ENCODE measurements around the gene SH3PXD2A. TPM values are rescaled to one million over a fixed set of nuclear protein-coding genes. Genes with fewer than 3 reads are reported as not detected.

The SH3PXD2A gene
- total RNA-seq, 1 experiment from 2014 or later = 6.8 TPM

GRCh38 chr10:103692952-103693811 is 162.2 kb downstream of the SH3PXD2A start:
- H3K4me3 ChIP-seq (ENCODE audit: insufficient read depth, low read depth, low read length) = peak overlapping the region; percentile 51
- DNase-seq = peak; percentile 91
- H3K36me3 ChIP-seq (replicated peaks; ENCODE audit: control insufficient read depth, insufficient read depth, low read length) = no peaks in the 10 kb centered on the region
- peaks cover 26% of the 10 kb centered on the region for H3K27me3 ChIP-seq (ENCODE audit: control insufficient read depth, insufficient read depth, low read length)

DNA sequence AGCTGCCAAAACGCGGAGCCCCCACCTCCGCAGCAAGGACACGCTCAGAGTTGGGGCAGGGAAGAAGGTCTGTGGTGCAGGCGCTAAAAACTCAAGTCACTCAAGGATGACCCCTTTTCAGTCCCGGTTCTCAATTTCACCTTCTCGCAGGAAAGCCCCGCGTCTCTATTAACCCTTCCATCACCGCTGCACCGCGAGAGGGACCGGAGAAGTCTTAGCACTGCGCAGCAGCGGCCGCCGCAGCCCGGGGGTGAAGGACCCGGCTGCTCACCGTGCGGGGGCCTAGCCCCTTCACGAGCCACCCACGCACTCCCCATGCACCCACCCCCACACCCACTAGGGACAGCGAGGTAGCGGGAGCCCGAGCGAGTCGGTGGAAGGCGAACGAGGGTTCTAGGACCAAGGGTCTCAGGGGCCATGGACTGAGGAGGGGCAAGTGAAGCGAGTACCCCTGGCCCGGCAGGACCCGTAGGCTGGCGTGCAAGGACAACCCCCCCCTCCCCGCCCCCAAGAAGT is 162.9 kb downstream of the SH3PXD2A start:
- H3K4me3 ChIP-seq (ENCODE audit: insufficient read depth, low read depth, low read length) = peak overlapping the region; percentile 51
- no peaks in the 10 kb centered on the region for H3K36me3 ChIP-seq (replicated peaks; ENCODE audit: control insufficient read depth, insufficient read depth, low read length)
- peak; percentile 89 for DNase-seq
- peaks cover 26% of the 10 kb centered on the region for H3K27me3 ChIP-seq (ENCODE audit: control insufficient read depth, insufficient read depth, low read length)

DNA sequence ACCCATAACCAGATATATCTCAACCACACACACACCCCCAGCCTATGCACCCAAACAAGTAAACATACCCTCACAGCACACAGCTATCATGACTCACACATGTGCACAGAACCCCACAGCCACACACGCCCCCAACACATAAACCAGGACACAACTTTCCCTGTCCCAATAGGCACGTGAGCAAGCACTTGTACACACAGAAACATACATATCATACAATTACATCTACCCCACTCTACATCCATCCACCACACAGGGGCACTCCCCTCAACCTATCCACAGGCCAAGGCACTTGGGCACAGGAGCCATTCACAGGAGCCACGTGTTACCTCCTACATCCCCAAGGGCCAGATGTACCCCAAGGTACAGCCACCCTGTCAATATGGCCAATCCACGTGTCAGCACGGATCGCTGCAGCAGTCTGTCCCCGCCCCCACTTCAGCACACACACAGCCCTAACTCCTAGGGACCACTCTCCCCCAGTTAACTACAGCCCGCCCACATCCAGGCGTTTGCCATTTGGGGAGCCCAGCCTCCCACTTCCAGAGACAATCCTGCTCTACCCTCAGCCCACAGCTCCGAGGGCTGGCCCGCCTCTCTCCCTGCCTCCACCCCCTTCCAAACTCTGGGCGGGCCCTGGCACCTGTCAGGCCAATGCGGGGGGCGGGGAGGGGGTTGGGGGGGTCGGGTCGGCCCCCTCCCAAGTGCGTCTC is 163.5 kb downstream of the SH3PXD2A start:
- Histone ChIP-seq H3K27me3 (ENCODE audit: control insufficient read depth, insufficient read depth, low read length) (peaks cover 26% of the 10 kb centered on the region), H3K36me3 (replicated peaks; ENCODE audit: control insufficient read depth, insufficient read depth, low read length) (no peaks in the 10 kb centered on the region), H3K4me3 (ENCODE audit: insufficient read depth, low read depth, low read length) (peak overlapping the region; percentile 51; the same call in 1 of the 2 replicates)
- no peak for DNase-seq

- peaks cover 26% of the 10 kb centered on the region for H3K27me3 ChIP-seq (ENCODE audit: control insufficient read depth, insufficient read depth, low read length)
- DNase-seq = no peak
- H3K4me3 ChIP-seq (ENCODE audit: insufficient read depth, low read depth, low read length) = no peak overlapping the region
- H3K36me3 ChIP-seq (replicated peaks; ENCODE audit: control insufficient read depth, insufficient read depth, low read length) = no peaks in the 10 kb centered on the region
These were observed 164.1 kb downstream of the SH3PXD2A start for GRCh38 chr10:103691267-103691666.

- Histone ChIP-seq H3K4me3 (ENCODE audit: insufficient read depth, low read depth, low read length) (no peak overlapping the region), H3K36me3 (replicated peaks; ENCODE audit: control insufficient read depth, insufficient read depth, low read length) (no peaks in the 10 kb centered on the region), H3K27me3 (ENCODE audit: control insufficient read depth, insufficient read depth, low read length) (peaks cover 26% of the 10 kb centered on the region)
- no peak for DNase-seq
These were observed 165.1 kb downstream of the SH3PXD2A start for GRCh38 chr10:103690281-103690680.

GRCh38 chr10:103688491-103688890 is 166.9 kb downstream of the SH3PXD2A start:
- DNase-seq = no peak
- Histone ChIP-seq H3K27me3 (ENCODE audit: control insufficient read depth, insufficient read depth, low read length) (peaks cover 10% of the 10 kb centered on the region), H3K36me3 (replicated peaks; ENCODE audit: control insufficient read depth, insufficient read depth, low read length) (no peaks in the 10 kb centered on the region)

GRCh38 chr10:103687718-103688117 is 167.7 kb downstream of the SH3PXD2A start:
- Histone ChIP-seq H3K4me3 (ENCODE audit: insufficient read depth, low read depth, low read length) (no peak overlapping the region), H3K27me3 (ENCODE audit: control insufficient read depth, insufficient read depth, low read length) (peaks cover 4% of the 10 kb centered on the region), H3K36me3 (replicated peaks; ENCODE audit: control insufficient read depth, insufficient read depth, low read length) (no peaks in the 10 kb centered on the region)
- DNase-seq = no peak

More at GRCh38 chr10:103688491-103688890, 166.9 kb downstream of the SH3PXD2A start:
- H3K4me3 ChIP-seq (ENCODE audit: insufficient read depth, low read depth, low read length) = no peak overlapping the region

DNA sequence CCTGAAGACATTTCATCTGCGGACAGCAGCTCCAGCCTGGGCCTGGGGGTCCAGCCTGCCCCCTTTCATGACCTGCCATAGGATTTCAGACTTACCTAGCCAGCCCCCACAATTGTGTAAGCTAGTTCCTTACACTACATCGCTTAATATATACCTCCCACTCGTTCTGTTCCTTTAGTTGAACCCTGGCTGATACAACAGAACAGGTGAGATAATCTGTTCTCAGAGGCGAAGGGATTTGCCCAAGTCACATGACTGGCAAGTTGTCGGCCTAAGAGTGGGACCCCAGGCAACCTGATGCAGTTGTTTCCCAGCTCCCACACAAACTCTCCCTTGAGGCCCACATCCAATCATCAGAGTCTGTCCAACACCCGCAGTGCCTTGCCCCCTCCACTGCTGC is 168.2 kb downstream of the SH3PXD2A start:
- Histone ChIP-seq H3K4me3 (ENCODE audit: insufficient read depth, low read depth, low read length) (no peak overlapping the region), H3K36me3 (replicated peaks; ENCODE audit: control insufficient read depth, insufficient read depth, low read length) (no peaks in the 10 kb centered on the region), H3K27me3 (ENCODE audit: control insufficient read depth, insufficient read depth, low read length) (no peaks in the 10 kb centered on the region; the same call in 1 of the 2 replicates)
- DNase-seq = no peak

DNA sequence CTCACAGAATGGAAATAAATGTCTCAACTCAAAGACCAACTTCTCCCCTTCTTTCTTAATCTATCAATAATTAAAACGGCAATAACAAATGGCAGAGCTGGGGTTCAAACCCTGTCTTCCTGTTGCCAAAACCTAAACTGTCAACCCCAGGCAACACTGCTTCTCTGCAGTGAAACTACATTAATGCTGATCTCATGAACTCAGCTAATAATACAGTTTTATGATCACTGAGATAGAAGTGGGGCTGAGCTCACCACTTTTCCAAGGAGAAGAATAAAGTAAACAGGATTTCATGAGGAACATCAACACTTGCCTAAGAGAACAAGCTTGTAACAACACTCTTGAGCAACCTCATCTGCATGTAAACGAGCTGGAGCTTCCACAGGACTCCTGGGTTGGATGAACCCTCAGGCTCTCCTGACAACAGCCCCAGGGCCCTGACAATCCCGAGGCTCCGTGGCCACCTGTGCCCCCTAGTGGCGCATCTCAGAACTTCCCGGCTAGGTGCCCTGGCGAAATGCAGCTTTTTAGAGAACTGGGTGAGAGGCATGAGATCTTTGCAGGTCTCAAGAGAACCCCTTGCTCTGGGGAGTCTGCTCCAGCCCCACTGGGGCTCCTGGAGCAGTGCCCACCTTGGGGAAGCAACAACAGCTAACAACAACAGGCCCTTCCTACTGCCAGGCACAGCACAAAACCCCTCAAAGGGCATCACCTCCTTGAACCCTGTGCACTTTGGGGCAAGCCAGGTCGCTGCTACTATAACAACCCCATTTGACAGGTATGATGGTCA is 169.3 kb downstream of the SH3PXD2A start:
- no peaks in the 10 kb centered on the region for H3K36me3 ChIP-seq (replicated peaks; ENCODE audit: control insufficient read depth, insufficient read depth, low read length)
- H3K27me3 ChIP-seq (ENCODE audit: control insufficient read depth, insufficient read depth, low read length) = no peaks in the 10 kb centered on the region
- H3K4me3 ChIP-seq (ENCODE audit: insufficient read depth, low read depth, low read length) = no peak overlapping the region
- peak; percentile 94 for DNase-seq

- H3K4me3 ChIP-seq (ENCODE audit: insufficient read depth, low read depth, low read length) = no peak overlapping the region
- no peaks in the 10 kb centered on the region for H3K27me3 ChIP-seq (ENCODE audit: control insufficient read depth, insufficient read depth, low read length)
- peak; percentile 73 for DNase-seq
- H3K36me3 ChIP-seq (replicated peaks; ENCODE audit: control insufficient read depth, insufficient read depth, low read length) = no peaks in the 10 kb centered on the region
These were observed 171.5 kb downstream of the SH3PXD2A start for GRCh38 chr10:103683851-103684250.

DNA sequence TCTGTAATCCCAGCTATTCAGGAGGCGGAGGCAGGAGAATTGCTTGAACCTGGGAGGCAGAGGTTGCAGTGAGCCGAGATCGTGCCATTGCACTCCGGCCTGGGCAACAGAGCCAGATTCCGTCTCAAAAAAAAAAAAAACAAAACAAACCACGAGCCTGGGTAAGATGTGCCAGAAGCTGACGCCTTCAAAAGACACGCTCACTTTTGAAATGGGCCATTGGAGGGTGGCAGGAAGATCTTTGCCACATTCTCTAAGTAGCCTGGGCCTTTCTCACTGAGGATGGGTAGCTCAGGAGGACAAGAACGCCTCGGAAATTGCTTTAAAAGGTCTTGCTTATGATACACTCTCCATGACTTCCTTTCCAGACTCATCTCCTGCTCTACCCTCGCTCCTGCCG is 172.7 kb downstream of the SH3PXD2A start:
- no peaks in the 10 kb centered on the region for H3K36me3 ChIP-seq (replicated peaks; ENCODE audit: control insufficient read depth, insufficient read depth, low read length)
- H3K27me3 ChIP-seq (ENCODE audit: control insufficient read depth, insufficient read depth, low read length) = no peaks in the 10 kb centered on the region
- no peak for DNase-seq
- no peak overlapping the region for H3K4me3 ChIP-seq (ENCODE audit: insufficient read depth, low read depth, low read length)

DNA sequence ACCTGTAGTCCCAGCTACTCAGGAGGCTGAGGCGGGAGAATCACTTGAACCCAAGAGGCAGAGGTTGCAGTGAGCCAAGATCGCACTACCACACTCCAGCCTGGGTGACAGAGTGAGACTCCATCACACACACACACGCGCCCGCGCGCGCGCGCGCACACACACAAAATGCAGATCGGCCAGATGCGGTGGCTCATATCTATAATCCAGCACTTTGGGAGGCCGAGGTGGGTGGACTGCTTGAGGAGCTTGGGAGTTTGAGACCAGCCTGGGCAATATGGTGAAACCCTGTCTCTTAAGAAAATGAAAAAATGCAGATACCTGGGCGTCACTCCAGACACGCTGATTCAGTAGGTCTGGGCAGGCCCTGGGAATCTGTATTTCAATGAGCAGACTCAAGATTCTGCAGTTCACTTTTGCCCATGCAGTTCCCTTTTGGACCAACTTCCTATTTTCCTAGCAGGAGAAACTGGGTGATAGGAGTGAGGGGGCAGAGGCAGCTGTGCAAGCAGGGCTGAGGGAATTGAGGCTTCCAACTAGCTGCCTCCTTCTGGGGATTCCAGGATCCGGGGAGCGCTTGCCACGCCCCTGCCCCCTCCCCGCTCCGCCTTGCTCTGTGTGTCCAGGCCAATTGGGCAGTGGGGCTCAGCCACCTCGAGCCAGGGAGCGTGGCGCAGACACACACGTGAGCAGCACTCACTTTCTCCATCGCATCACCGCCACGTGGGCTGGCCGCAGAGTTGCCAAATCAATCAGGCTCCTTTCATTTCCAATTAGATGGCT is 173.6 kb downstream of the SH3PXD2A start:
- no peak overlapping the region for H3K4me3 ChIP-seq (ENCODE audit: insufficient read depth, low read depth, low read length)
- peak; percentile 67 for DNase-seq
- H3K27me3 ChIP-seq (ENCODE audit: control insufficient read depth, insufficient read depth, low read length) = no peaks in the 10 kb centered on the region
- no peaks in the 10 kb centered on the region for H3K36me3 ChIP-seq (replicated peaks; ENCODE audit: control insufficient read depth, insufficient read depth, low read length)

DNA sequence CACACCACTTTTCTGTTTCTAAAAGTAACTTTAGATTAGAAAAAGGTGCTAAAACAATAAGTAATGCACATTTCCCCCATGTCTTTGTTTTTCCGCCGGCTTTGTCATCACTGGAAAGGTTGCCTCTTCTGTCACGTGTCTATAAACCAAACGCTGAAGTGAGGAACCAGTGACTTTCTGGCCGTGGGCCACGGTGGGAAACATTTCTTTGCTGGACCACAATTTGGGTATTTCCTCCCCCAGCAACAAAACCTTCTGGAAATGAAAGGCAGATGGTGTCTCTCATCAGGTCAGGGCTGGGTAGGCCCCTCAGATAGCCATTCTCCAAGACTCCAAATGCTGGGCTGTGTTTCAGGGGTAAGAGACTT is 174.5 kb downstream of the SH3PXD2A start:
- H3K27me3 ChIP-seq (ENCODE audit: control insufficient read depth, insufficient read depth, low read length) = no peaks in the 10 kb centered on the region
- no peaks in the 10 kb centered on the region for H3K36me3 ChIP-seq (replicated peaks; ENCODE audit: control insufficient read depth, insufficient read depth, low read length)
- no peak overlapping the region for H3K4me3 ChIP-seq (ENCODE audit: insufficient read depth, low read depth, low read length)
- DNase-seq = no peak
